HG02938 (cell line): ENCODE data around the gene ARHGEF17.
A peak's percentile ranks its signal among the peaks of the same experiment; 100 is the strongest.

Experiments
- ATAC-seq: cut with Tn5 transposase; IDR thresholded peaks from one replicate; pipeline ENCODE4 v1.9.1; 2021; ENCODE audit warnings: mild to moderate bottlenecking, moderate library complexity; ENCODE audit not compliant: unreplicated experiment

Gene ARHGEF17

DNA sequence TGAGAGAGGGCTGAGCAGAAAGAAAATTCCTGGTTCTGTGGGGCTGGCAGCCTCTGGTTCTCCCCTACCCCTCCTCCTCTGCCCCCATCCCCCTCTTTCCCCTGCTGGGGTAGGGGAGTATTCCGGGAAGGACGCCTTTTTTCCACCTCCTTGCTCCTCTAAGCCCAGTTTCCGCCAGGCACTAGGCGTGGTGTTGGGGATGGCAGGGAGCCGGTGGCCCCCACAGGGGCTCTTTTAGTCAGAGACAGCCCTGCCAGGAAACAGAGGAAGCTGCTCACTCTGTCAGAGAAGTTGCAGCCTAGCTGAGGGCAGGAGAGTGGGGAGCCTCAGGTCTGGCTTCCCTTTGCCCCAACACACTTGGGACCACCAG is 15.6 kb upstream of the ARHGEF17 start:
- ATAC-seq = no peak

DNA sequence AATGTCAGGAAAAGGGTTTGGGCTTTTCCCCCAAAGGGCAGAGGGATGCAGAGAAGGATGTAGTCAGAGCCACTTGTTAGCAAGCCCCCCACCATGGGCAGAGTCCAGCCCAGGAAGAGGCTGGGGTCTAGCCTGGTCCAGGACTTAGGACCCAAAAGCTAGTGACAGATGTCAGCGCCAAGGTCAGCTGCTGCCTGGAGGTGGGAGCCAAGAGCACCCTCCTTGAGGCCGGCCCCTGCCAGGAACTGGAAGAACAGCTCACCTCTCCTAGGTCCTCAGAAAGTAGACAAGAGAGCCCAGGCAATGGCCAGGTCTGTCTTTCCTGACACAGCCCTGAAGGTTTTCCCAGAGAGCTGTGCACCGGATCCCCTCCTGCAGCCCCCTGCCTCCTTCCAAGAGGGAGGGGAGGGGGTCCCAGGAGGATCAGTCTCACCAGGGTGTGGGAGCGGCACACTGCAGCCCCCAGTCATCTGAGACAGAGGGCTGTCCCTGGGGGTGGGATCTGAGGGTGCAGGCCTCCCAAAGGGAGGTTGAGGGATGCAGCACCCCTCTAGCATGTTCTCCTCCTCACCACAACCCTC is 14.6 kb upstream of the ARHGEF17 start:
- no peak for ATAC-seq

- no peak for ATAC-seq
Observed at GRCh38 chr11:73294604-73295003, 13.5 kb upstream of the ARHGEF17 start.

GRCh38 chr11:73295241-73295995 is 12.7 kb upstream of the ARHGEF17 start:
- peak; percentile 59 for ATAC-seq

- ATAC-seq = no peak
Observed at GRCh38 chr11:73295996-73296318, 12.1 kb upstream of the ARHGEF17 start.

- ATAC-seq = no peak
Observed at GRCh38 chr11:73296501-73297230, 11.4 kb upstream of the ARHGEF17 start.

- ATAC-seq = no peak
Observed at GRCh38 chr11:73297231-73297590, 10.9 kb upstream of the ARHGEF17 start.

GRCh38 chr11:73297702-73298101 is 10.4 kb upstream of the ARHGEF17 start:
- ATAC-seq = no peak

DNA sequence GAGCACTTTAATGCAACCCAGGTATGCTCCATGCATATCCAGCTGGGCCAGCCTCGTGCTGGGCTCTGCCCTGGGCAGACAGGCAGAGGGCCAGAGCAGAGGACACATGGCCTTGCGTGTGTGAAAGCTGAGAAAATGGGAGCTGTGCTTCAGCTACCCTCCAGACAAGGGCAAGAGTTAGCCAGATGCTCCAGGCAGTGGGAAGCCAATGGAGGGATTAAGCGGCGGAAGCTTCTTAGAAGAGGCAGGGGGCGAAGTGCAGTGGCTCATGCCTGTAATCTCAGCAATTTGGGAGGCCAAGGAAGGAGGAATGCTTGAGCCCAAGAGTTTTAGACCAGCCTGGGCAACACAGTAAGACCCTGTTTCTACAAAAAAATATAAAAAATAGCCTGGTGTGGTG is 9.8 kb upstream of the ARHGEF17 start:
- ATAC-seq = no peak

DNA sequence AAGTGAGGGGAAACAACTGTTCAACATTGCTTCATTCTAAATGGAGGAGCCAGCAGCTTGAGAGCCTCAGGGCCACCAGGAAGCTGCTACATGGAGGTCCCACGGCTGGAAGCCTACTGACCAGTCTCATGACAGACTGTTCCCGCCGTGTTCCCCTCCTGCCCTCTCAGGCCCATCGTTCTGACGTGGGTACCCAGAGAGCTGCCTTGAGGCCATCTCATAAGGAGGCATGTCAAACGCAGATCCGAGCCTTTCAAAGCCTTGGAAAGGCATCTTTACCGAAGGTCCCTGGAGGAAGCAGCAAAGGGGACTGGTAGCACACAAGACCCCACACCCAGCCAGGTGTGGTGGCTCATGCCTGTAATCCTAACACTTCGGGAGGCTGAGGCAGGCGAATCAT is 8.3 kb upstream of the ARHGEF17 start:
- no peak for ATAC-seq

DNA sequence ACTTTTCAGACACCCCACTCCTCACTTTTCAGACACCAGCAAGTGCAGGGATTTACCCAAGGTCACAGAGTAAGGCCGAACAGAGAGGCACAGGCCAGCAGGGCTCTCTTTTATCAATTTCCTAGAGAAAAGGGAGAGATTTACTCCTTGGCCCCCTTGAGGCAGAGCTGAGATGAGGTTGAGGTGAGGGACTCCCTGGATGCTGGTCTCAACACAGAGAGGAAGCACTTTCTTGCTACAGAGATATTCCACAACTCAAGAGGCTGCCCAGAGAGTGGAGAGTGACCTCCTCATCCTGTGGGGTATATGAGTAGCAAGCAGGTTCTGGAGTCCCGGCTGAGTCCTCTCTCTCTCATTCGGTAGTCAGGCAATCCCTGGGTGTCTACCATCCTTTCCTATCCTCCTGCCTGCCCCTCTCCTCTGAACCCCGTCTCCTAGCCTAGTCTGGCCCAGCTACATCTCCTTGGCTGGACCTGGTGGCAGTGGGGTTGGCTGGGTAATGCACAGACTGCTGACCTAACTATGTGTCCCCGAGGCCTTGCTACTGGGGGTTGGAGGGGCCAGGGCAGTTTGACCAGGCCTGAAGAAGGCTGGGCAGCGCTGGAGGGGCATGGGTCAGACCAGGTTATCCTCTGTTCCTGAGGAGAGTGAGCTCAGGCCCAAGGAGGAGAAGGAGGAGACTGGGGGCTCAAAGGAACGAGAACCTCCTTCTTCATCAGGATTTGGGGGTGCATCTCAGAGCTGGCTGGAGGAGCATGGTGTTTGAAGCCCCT is 1.8 kb upstream of the ARHGEF17 start:
- no peak for ATAC-seq

DNA sequence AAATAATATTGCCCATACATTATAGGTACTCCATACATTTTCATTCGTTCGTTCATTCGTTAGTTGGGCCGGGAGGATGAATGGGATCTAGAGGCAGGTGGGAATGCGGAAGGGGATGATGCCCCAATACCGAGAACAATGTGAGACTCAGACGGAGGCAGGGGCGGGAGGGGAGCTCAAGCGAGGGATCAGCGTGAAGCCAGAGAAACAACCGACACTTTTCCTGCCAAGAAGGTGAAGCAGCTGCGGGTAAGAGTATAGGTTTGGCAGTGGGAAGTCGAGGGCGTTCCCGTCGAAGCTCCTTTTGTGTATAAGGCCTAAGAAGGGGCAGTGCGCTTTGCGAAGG is 1.1 kb upstream of the ARHGEF17 start:
- no peak for ATAC-seq

- ATAC-seq = peak; percentile 59
Observed at GRCh38 chr11:73307323-73308002, 613 bp upstream of the ARHGEF17 start.

GRCh38 chr11:73308961-73309919 is 1.2 kb downstream of the ARHGEF17 start:
- ATAC-seq = no peak

GRCh38 chr11:73310076-73310475 is 2.0 kb downstream of the ARHGEF17 start:
- ATAC-seq = no peak

DNA sequence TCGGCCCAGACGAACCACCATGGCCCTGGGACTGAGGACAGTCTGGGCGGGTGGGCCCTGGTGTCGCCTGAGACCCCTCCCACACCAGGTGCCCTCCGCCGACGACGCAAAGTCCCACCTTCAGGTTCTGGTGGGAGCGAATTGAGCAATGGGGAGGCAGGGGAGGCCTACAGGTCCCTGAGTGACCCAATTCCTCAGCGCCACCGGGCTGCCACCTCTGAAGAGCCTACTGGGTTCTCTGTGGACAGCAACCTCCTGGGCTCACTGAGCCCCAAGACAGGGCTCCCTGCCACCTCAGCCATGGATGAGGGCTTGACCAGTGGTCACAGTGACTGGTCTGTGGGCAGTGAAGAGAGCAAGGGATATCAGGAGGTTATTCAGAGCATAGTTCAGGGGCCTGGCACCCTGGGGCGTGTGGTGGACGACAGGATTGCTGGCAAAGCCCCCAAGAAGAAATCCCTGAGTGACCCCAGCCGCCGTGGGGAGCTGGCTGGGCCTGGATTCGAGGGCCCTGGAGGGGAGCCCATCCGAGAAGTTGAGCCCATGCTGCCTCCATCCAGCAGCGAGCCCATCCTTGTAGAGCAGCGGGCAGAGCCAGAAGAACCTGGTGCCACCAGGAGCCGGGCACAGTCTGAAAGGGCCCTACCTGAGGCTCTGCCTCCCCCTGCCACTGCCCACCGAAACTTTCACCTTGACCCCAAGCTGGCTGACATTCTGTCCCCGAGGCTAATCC is 2.8 kb downstream of the ARHGEF17 start:
- ATAC-seq = no peak

- ATAC-seq = no peak
Observed at GRCh38 chr11:73311394-73311869, 3.4 kb downstream of the ARHGEF17 start.

GRCh38 chr11:73312036-73312435 is 4.0 kb downstream of the ARHGEF17 start:
- ATAC-seq = no peak

DNA sequence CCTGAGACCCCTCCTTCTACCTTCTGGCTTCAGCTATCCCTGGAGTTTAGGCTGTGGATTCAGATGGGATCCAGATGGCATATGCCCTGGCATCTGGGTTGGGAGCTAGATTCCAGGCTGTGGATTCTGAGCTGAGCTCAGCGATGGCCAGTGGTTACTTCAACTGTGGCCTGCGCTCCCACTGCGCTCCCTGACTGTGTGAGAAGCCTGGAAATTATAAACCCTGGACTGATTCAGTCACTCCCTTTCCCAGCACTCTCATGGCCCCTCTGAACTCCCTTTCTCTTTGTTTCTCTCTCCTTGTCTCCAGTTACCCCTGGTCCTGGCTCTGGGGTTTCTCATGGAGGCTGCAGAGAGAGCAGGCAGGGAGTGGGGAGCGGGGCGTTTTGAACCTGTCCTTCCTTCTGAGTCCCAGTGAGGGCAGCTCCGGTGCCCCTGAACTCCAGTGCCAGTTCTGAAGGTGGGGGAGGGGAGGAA is 4.8 kb downstream of the ARHGEF17 start:
- no peak for ATAC-seq
